NCI-H1105 (cell line): ENCODE measurements around the gene HRH2.
"Not testable (repeated sequence)": the region's sequence is repeated elsewhere in the genome, so short reads cannot be mapped to it uniquely, and the experiment has no call there.

Experiments used
- DNase-seq: peaks from one replicate; lab custom pipeline; 2025; lab: John Stamatoyannopoulos, UW

HRH2 gene

DNA sequence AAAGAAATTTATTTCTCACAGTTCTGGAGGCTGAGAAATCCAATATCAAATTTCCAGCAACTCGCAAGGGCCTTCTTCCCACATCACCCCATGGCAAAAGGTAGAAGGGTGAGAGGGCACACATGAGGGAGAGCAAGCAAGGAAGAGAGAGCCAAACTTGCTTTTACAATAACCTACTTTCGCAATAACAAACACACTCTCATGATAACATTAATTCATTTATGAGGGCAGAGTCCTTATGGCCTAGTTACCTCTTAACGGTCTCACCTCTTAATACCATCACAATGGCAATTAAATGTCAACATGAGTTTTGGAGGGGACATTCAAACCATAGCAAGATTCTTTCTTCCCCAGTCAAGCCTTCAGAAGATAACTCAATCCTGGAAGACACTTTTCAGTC lies 11.6 kb upstream of the HRH2 start:
- no peak for DNase-seq

DNA sequence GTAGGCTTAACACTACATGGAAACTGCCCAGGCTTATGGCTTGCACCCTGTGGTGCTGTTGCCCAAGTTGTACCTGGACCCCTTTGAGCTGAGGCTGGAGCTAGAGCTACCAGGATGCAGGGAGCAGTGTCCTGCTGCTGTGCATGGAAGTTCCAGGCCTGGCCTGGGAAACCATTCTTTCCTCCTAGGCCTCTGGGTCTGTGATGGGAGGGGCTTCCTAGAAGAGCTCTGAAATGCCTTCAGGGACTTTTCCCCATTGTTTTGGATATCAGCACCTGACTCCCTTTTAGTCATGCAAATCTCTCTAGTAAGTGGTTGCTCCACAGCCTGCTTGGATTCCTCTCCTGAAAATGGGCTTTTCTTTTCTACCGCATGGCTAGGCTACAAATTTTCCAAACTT lies 7.9 kb upstream of the HRH2 start:
- DNase-seq, result no peak

DNA sequence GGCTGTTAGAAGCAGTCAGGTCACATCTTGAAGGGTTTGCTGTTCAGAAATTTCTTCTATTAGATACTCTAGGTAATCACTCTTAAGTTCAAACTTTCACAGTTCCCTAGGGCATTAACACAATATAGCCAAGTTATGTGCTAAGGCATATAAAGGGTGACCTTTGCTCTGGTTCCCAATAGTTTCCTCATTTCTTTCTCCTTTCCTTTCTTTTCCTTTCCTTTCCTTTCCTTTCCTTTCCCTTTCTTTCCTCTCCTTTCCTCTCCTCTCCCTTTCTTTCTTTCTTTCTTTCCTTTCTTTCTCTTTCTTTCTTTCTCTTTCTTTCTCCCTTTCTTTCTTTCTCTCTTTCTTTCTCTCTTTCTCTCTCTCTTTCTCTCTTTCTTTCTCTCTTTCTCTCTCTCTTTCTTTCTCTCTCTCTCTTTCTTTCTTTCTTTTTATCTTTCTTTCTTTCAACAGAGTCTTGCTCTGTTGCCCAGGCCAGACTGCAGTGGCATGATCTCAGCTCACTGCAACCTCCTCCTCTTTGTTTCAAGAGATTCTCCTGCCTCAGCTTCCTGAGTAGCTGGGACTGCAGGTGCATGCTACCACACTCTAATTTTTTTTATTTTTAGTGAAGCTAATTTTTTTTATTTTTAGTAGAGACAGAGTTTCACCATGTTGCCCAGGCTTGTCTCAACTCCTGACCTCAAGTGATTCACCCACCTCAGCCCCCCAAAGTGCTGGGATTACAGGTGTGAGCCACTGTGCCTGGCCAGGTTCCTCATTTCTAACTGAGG lies 7.3 kb upstream of the HRH2 start:
- not testable (repeated sequence) for DNase-seq

DNA sequence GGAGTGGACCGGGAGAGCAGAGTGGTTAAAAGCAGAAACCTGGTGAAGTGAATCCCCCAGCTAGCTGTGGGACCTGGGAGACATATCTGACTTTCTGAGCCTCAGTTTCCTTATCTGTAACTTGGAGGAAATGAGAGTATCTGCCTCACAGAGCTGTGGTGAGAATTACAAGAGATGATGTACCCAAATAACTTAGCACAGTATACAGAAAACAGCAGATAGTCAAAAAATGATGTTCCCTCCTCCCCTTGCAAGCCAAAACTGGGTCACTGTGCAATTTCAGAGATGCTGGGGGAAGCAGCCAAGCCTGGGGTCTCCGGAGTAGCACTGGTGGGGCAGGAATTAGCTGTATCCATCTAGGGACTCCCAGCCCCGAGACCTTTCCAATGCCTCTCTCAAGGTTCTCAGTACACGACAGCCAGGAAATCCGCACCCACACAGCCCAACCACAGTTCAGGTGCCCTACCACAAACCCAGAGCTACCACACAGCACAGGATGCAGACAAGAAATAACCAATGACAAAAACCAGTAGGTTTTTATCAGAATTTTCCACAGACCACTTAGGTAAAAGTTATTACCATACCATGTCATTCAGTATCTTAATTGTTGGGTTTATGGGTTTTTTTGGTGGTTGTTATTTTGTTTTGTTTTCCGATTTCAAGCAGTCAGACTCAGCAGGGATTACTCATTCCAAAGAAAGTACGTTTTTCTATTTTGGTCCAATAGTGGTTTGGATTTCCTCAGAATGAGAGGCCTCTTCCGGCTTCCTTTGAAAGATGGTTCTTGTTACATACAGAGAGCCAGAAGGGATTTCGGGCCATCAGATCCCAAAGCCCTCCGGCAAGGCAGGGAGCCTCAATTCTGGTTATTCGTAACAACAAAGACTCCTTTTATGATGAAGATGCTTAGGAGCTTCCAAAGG lies 4.9 kb upstream of the HRH2 start:
- no peak for DNase-seq

DNA sequence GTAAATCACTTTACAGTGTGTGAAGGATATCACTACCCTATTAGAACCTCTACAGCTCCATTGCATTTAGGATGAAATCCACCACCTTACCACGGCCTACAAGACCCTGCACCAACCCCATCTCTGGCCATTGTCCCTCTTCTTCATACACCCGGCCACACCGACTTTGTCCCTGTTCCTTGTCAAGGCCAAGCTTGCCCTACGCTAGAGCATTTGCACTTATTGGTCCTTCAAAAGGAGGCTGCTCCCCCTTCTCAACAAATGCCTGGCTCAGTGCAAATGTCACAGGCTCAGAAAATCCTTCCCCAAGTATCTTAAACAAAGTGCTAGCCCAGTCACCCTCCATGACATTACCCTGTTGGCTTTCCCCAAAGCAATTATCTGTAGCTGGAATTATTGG lies 4.1 kb upstream of the HRH2 start:
- DNase-seq, result no peak

DNA sequence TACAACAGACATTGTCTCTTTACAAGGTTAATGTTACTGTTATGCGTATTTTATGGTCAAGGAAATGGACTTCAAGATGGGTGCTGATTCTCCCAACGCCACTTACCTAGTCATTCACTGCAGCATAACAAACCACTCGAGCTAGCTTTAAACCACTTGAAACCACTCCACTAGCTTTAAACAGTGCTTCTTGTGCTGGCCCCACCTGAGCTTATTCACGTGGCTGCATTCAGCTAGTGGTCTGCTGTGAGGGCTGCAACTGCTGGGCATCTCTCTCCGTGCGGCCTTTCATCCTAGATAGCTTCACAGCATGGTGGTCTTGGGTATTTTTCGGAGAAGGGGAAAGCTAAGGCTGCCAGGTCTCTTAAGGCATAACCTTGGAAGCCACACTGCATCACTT lies 3.5 kb upstream of the HRH2 start:
- DNase-seq, result no peak

DNA sequence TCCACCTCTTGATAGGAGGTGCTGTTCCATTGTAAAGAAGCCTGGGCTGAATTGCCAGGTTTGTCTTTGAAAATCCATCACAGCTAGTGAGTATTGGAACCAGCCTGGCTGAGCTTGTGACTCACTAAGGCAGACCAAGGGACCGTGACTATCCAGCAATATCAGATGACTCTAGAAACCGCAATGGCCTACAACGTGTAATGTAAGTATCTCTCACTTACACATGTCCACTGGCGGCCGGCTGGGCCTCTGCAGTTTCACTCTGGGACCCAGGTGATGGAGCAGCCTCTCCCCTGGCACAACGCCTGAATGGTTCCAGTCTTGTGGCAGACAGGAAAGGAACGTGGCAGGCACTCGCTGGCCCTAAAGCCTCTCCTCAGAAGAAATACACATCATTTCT lies 3.1 kb upstream of the HRH2 start:
- no peak for DNase-seq

DNA sequence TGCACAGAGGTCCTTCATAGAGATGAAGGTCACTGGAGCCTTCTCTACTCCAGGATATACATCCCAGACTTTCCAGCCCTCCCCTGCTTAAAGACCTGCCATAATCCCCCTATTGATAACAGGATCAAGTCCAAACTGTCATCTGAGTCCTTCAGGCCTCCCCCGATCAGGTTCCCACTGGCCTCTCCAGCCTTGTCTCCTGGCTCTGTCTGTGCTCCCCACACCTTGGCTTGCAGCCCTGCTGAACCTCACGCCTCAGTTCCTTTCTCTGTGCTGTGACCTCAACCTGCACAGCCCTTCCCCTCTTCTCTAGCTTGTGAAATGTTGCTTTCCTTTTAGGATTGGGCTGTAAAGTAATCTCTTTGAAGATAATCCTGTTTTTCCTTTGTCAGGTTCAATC lies 2.5 kb upstream of the HRH2 start:
- no peak for DNase-seq

DNA sequence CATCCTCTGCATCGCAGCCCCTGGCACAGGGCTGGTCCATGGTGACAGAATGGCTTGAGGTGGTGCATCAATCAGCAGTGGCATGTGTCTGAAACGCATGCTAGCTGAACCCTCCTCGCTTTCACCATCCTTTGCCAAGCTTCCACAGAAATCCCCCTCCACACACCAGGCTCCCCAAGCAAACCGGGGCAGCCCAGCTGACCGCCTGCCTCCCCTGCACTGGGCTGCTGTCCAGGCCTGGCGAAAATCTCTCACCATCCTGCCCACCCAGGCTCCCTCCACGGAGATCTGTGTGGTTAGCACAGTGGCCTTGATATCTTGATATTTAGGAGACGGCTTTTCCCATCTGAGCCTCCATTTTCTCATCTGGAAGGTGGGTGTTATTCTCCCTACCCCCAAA lies 905 bp upstream of the HRH2 start:
- DNase-seq, result no peak

DNA sequence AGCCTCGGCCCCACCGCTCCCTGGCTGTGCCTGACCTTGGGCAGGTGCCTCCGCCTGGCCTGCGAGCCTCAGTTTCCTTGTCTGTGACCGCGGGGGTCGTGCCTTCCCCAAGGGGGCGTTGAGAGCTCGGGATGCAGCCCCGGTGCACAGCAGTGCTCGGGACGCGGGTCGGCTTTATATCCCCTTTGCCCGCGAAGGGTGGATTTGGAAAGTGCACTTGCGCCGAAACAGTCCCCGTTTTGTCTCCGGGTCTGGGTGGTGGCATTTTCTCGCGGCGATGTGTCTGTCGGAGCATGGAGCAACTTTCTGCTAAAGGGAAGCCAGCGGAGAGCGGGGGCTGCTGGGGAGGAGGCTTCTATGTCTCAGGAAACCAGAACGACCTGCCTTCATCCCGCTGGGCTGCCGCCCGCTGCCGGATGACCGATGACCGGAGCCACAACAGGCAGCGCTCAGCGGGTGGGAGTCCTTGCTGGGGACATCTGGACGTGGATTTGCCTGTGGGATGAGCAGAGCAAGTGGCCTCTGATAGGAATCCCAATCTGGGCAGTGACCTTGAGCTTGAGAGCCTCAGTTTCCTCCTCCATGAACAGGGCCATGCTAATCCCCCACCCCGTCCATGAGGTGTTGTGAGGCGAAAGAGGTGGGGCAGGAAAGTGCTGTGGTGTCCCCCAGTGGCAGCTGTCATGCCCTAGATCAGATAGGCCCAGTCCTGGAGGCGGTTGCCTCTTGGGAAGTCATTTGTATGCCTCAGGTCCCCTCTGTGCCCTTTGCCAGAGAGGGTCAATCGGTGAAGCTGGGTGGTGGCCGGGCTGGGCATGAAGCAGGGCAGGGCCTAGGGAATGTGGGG lies 651 bp downstream of the HRH2 start:
- no peak for DNase-seq

DNA sequence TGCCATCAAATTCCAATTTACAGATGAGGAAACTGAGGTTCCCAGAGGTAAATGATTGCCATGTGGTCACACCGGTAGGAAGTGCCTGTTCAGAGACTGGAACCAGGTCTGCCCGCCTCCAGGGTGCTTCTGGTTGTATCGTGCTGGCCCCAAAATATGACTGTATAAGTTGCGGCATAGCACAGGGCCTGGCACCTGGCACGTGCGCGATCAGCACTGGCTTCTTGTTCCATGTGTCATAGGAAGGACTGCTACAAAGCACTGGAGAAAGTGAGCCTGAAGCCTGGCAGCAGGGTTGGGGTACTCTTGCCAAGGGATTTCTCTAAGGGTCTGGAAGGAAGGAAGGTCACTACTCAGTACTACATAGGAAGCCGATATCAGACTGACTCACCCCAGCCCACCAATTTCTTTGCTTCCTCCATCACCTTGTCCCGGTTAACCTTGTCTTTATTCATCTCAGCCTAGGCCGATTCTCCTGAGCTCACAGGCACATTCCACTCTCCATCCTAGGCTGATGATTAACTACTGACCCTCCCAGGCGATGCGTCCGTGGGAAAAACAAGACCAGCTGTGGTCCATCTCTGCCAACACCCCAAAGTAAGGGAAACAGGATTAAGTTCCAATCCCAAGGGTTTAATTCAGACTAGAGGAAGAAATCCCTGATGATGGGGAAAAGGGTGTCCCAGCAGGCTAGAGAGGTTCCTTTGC lies 1.8 kb downstream of the HRH2 start:
- no peak for DNase-seq

DNA sequence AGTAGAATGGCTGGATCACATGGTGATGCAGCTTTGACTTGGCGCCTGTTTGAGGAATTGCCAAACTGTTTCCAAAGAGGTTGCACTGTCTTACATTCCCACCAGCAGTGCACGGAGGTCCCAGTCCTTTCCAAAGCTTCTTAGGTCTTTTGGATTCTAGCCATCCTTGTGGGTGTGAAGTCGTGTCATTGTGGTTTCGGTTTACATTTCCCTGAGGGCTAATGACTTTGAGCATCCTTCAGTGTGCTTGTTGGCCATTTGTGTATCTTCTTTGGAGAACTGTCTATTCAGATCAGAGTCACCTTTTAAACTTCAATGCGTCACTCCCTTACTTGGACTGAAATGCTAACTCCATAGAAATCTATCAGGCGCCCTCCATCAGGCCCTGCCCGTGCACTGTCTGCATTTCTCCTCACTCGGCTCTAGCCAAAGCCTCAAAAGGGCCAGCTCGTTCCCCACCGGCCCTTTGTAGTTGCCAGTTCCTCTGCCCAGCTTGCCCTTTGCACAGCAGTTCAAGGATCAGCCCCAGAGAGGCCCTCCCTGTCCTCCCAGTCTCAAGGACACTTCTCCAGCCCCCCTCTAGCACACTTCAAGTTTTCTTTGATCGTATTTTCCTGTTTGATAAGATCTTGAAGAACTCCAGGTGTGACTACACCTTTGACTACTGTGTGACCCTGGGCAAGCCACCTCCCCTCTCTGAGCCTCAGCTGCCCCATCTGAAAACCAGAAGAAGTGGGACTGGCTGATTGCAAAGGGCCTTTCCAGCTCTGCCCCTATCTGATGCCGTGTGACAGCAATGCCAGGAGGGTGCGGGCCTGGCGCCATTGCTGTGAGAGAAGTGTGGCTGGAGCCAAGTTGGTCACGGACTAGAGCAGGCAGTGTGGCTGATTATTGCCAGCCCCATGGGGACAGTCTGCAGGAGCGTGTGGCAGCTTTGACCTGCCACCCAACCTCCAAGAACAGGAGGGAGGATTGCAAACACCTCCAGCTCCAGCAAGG lies 5.6 kb downstream of the HRH2 start:
- no peak for DNase-seq

DNA sequence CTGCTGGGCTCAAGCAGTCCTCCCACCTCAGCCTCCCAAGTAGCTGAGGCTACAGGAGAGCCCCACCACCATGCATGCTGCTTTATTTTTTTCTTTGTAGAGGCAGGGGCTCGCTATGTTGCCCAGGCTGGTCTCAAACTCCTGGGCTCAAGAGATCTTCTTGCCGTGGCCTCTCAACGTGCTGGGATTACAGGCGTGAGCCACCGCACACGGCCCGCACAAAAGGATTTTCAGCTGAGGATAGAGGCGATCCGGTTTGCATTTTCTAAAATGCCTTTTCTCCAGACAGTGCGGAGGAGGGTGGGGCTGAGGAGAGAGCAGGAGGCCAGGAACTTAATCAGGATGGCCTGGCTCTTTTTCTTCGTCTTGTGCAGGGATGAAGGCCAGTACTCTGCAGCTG lies 6.9 kb downstream of the HRH2 start:
- DNase-seq, result no peak

DNA sequence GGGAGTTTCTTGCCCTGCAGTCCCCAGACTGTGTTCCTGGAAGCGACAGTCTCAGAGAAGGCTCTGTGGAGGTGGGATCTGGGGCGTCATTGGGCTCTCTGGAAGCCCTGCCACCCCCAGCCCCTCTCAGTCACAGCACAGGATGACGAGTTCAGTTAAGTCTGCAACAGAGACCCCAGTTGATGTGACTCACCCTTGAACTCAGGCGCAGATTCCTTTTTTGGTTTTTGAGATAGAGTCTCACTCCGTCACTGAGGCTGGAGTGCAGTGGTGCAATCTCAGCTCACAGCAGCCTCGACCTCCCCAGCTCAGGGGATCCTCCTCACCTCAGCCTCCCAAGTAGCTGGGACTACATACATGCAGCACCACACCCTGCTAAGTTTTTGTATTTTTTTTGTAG lies 8.3 kb downstream of the HRH2 start:
- DNase-seq, result no peak

DNA sequence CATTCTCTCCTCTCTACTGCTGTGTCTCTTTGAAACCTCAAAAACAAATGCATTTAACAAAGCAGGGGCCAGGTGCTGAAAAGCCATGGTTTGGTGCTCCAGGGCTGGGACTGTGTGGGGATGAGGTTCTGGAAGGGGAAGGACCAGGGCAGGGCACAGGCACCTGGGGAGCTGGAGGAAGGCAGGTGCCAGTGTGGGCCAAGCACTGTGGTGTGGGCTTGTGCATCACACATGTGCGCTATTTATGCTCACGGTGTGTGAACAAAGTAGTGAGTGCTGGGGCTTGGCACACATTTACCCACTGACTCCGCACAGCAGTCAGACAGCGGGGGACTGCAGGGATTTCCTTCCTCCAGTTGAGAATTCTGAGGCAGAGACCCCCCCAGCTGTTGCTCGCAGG lies 10.1 kb downstream of the HRH2 start:
- no peak for DNase-seq

DNA sequence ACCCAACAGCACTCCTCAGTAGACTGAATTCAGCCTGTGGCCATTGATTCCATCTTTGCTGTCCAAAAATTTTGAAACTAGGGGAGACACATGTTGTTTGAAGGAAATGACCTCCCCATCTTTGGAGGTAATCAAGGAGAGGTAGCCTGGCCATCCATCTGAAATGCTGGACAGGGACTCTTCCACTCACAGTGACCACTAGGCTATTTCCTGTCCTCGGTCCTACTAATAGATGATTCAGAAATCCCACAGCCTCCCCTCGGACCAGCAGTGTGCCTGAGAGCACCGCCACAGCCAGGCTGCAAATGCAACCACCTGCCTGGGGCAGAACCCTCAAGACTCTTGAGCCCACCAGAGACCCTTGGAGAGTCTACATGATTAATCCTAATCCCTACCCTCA lies 12.5 kb downstream of the HRH2 start:
- no peak for DNase-seq

DNA sequence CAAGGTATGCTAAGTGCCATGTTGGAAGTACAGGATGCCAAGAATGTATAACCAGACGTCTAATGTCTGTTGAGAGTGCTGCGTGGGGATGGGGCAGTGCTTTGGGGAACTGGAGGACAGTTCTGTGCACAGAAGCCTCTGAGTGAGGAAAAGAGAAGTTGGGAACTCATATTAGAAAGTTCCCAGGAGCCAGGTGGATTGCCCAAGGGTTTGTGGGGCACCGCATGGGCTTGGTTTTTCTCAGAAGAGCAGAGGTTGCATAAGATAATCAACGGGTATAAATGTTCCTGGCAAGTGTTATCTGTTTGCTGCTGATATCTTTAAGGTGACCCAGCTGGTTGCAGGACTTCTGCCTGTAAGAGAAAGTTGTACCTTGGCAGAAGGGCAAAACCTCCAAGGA lies 13.1 kb downstream of the HRH2 start:
- DNase-seq, result no peak

DNA sequence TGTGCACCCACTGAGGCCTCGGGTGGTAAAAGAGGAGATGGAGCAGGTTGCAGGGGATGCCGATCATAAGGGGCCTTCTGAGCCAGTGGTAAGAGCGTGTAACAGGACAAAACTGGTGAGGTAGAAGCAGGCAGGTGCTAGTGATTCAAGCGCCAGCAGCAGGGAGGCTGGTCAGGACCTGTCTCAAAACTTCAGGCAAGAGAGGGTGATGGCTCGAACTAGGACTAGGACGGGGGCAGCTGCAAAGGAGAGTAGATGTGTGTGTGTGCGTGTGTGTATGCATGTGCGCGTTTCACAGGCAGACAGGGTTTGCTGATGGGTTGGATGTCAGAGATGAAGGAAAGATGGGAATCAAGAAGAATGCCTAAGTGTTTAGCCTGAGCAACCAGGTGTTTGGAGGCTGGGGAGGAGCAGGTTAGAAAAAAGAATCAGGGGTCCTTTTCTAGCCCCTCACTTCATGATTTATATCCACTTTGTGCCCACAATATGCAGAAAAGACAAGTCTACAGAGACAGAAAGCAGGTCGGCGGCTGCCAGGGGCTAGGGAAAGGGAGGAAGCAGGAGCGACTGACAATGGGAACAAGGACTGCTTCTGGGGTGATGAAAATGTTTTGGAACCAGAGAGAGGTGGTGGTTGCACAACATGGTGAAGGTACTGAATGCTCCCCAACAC lies 15.2 kb downstream of the HRH2 start:
- no peak for DNase-seq

DNA sequence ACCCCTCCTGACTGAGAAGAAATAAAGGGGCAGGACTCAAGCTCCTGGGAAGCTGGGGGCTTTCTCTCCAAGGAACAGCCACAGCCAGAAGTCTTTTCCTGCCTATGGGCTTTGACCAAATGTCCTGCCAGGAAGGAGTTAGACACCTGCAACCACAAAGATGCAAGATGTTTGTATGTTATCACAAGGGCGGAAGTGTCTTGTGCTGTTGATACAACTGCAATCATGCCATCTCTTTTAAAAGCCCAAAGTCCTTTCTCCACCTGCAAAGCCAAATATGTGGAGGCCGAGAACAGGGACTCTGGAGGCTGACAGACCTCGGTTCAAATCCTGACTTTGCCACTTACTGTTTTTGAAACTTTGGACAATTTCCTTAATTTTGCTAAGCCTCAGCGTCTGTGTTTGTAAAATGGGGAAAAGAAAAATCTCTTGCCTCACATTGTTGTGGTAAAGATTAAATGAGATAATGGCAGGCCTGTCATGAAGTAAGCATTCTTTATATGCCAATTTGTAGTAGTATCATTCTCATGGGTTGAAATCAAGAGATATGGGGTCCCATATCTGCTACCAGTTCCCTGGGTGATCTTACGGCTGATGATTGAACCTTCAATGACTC lies 17.0 kb downstream of the HRH2 start:
- no peak for DNase-seq

DNA sequence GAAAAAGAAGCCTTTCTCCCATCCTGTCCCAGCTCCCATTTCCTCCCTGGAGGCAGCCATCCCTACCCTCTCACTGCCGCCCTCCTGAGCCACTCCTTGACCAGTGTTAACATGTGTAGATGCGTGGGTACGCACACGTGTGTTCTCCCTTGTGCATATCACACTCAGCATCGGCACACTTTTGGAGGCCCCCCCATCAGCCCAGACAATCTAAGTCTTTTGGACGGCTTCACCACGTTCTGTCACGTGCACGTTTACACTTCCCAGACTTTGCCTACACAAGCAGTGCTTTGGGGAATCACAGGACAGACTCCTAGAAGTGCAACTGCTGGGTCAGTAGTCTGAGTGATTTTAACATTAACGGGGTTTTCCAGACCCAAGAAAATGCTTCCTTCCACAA lies 18.0 kb downstream of the HRH2 start:
- DNase-seq, result no peak
